HepG2 (cell line): ENCODE measurements around the gene OR2B2. TPM values are rescaled to one million over a fixed set of nuclear protein-coding genes. Genes with fewer than 3 reads are reported as not detected.

Experiments used
- ATAC-seq: fragments of 200-7000 bp; cut with Tn5 transposase; 3 replicates; pipeline ENCODE4 v1.9.1; 2020; ENCODE audit warnings: mild to moderate bottlenecking, moderate library complexity
- BruUV-seq: library from RNA; stranded (reverse); fragments of 400-500 nt; replicated peaks from 2 replicates; lab custom pipeline; 2021; lab: Mats Ljungman, UMichigan
- CTCF ChIA-PET: fragments of 300-600 bp; formaldehyde crosslinking; extraction: SDS; loops from one replicate; lab custom pipeline; 2021; ENCODE audit warnings: low total read pairs, inconsistent platforms, low intra/inter-chr PET ratio; lab: Yijun Ruan, JAX
- POLR2A ChIA-PET: fragments of 350-600 bp; sonication (Branson Sonifier 250); formaldehyde crosslinking; loops from one replicate; lab custom pipeline; 2020; ENCODE audit warnings: antibody characterized with exemption, inconsistent platforms; lab: Yijun Ruan, JAX
- DNase-seq: peaks from one replicate; pipeline ENCODE4 v3.0.0-alpha.2; 2015; ENCODE audit warnings: low spot score
- FAIRE-seq: peaks from 3 replicates; lab custom pipeline; 2011; peaks lifted over from hg19 to GRCh38; lab: Jason Lieb, UNC
- H2AFZ ChIP-seq: one replicate; pipeline ENCODE4 v1.6.1; 2011; ENCODE audit warnings: low read length, inconsistent platforms
- H3K27ac ChIP-seq: fragments of 300-600 bp; 3 replicates; pipeline ENCODE4 v1.8.0; 2011; ENCODE audit warnings: mixed run types, mild to moderate bottlenecking, mixed read lengths, low read length, inconsistent platforms; ENCODE audit not compliant: insufficient read depth; ENCODE audit errors: extremely low read length
- H3K27me3 ChIP-seq, 2 experiments: fragments of 200-600 bp in 1 of 2; 2 replicates in 1 of 2; 3 replicates in 1 of 2; pipeline versions ENCODE4 v1.6.0 to v1.8.0; 2011; ENCODE audit warnings: low read length in 2 of 2, mild to moderate bottlenecking in 2 of 2, moderate library complexity in 2 of 2, inconsistent platforms in 1 of 2; ENCODE audit not compliant: insufficient read depth in 2 of 2, control insufficient read depth in 1 of 2
- H3K36me3 ChIP-seq, 2 experiments: fragments of 200-600 bp in 1 of 2; replicated peaks in 1 of 2; 2 replicates in 1 of 2; 3 replicates in 1 of 2; pipeline versions ENCODE4 v1.5.1 to v1.8.0; 2011; ENCODE audit warnings: low read length in 2 of 2, inconsistent platforms in 1 of 2; ENCODE audit not compliant: insufficient read depth in 2 of 2, control insufficient read depth in 1 of 2
- H3K4me1 ChIP-seq: 2 replicates; pipeline ENCODE4 v1.5.1; 2012; ENCODE audit warnings: low read length, inconsistent platforms; ENCODE audit not compliant: insufficient read depth
- H3K4me2 ChIP-seq: 2 replicates; pipeline ENCODE4 v1.6.0; 2011; ENCODE audit warnings: low read depth, low read length, inconsistent platforms
- H3K4me3 ChIP-seq, 3 experiments: fragments of 200-600 bp in 1 of 3; sonication (generic), shearing (Covaris generic) in 1 of 3; replicated peaks in 1 of 3; 2 replicates each; pipeline ENCODE4 v1.5.1; 2011 to 2016; ENCODE audit warnings: low read length in 3 of 3, inconsistent platforms in 2 of 3, low read depth in 2 of 3, mild to moderate bottlenecking in 2 of 3, control low read depth in 1 of 3, mixed read lengths in 1 of 3; ENCODE audit not compliant: insufficient read depth in 1 of 3
- H3K79me2 ChIP-seq: one replicate; pipeline ENCODE4 v1.6.1; 2011; ENCODE audit warnings: low read length, inconsistent platforms; ENCODE audit not compliant: insufficient read depth
- H3K9ac ChIP-seq: 2 replicates; pipeline ENCODE4 v1.6.0; 2011; ENCODE audit warnings: mild to moderate bottlenecking, low read depth, low read length, inconsistent platforms; ENCODE audit not compliant: insufficient read depth
- H3K9me3 ChIP-seq: 2 replicates; pipeline ENCODE4 v1.5.1; 2012; ENCODE audit warnings: mild to moderate bottlenecking, low read length
- H4K20me1 ChIP-seq: 2 replicates; pipeline ENCODE4 v1.6.0; 2011; ENCODE audit warnings: inconsistent platforms, mild to moderate bottlenecking, low read length, moderate library complexity; ENCODE audit not compliant: insufficient read depth
- HIVEP1 ChIP-seq: sonication (generic); formaldehyde crosslinking; IDR thresholded peaks from 2 replicates; pipeline ENCODE4 v1.4.0; 2020; ENCODE audit warnings: mild to moderate bottlenecking, missing genetic modification reagents
- HNF1A ChIP-seq, 2 experiments: sonication (generic) in 1 of 2; formaldehyde crosslinking in 1 of 2; IDR thresholded peaks; 2 replicates each; pipeline versions ENCODE4 v1.4.0 to v1.6.1; 2016 to 2020; ENCODE audit warnings: borderline replicate concordance in 1 of 2, low read depth in 1 of 2, mild to moderate bottlenecking in 1 of 2, missing genetic modification reagents in 1 of 2
- KLF6 ChIP-seq: IDR thresholded peaks from 2 replicates; pipeline ENCODE4 v1.8.0; 2016; ENCODE audit warnings: missing biosample characterization, missing genetic modification reagents
- POLR2AphosphoS2 ChIP-seq: IDR thresholded peaks from 2 replicates; pipeline ENCODE4 v1.6.1; 2011; ENCODE audit warnings: low read depth, low read length, improper control_type of control experiment
- SAFB2 ChIP-seq: sonication (generic); formaldehyde crosslinking; IDR thresholded peaks from 2 replicates; pipeline ENCODE4 v1.5.1; 2020; ENCODE audit warnings: missing genetic modification reagents, low read depth, mild to moderate bottlenecking, borderline replicate concordance
- ZBTB46 ChIP-seq: sonication (generic); formaldehyde crosslinking; IDR thresholded peaks from 2 replicates; pipeline ENCODE4 v1.4.0; 2020; ENCODE audit warnings: mild to moderate bottlenecking, missing genetic modification reagents, borderline replicate concordance
- ZNF121 ChIP-seq: sonication (generic); formaldehyde crosslinking; IDR thresholded peaks from 2 replicates; pipeline ENCODE4 v1.5.0; 2020; ENCODE audit warnings: mild to moderate bottlenecking, missing genetic modification reagents
- WGBS: methylation state at CpG from one replicate; pipeline ENCODE4 v1.1.6; 2017; ENCODE audit warnings: low lambda C conversion rate; 5-methylcytosine and 5-hydroxymethylcytosine counted together
- in situ Hi-C: cut with HindIII; loops from 2 replicates; pipeline ENCODE4 v1.10.0; 2017; ENCODE audit warnings: low pct_unique_long_range_greater_than_20kb; ENCODE audit not compliant: extremely low pct_ligation_motif_present
- intact Hi-C: fragments of 100-400 bp; cut with micrococcal nuclease; formaldehyde crosslinking; loops from one replicate; pipeline ENCODE4 v1.10.0; 2022; ENCODE audit not compliant: unreplicated experiment
- polyA plus RNA-seq, 8 experiments: library from polyadenylated mRNA; depleted of rRNA in 3 of 8; stranded (reverse) in 7 of 8; unstranded in 1 of 8; fragments of >200 nt; fragmentation: Illumina TruSeq in 4 of 8; extraction: Trizol in 4 of 8; gene quantifications; 2 replicates each; pipeline versions ENCODE4 v1.2.1 to v1.2.3, GENCODE V29; 2011 to 2016; ENCODE audit warnings: low read depth in 4 of 8, missing spikeins in 1 of 8, mixed read lengths in 1 of 8; ENCODE audit not compliant: insufficient read depth in 1 of 8
- total RNA-seq, 5 experiments: library from RNA; depleted of rRNA; stranded (reverse); fragments of >200 nt; fragmentation: Illumina TruSeq; extraction: Trizol; gene quantifications; 2 replicates each; pipeline ENCODE4 v1.2.3, GENCODE V29; 2016; ENCODE audit warnings: low read depth in 1 of 5

OR2B2 gene
- total and polyA plus RNA-seq, 2 of the 13 experiments (the other 11 are each of a cell fraction or from before 2014, with no cell fraction given) = not detected

- ATAC-seq (no peak), FAIRE-seq (no peak), DNase-seq (no peak)
- no peaks in the 10 kb centered on the region for H3K36me3 ChIP-seq
- BruUV-seq = no TSS peak
- H3K9ac ChIP-seq = no peak overlapping the region
- no peak overlapping the region for H3K27ac ChIP-seq
- ChIA-PET CTCF (no interaction called here), POLR2A (interaction anchor here (5.5 kb wide), 1 partner anchor 26 kb away, joined by 74 read pairs; a partner anchor contains a TSS)
- 61% methylated on average over 3 of the region's 3 CpGs for WGBS
- H2AFZ ChIP-seq = no peak overlapping the region
- H3K4me3 ChIP-seq = no peak overlapping the region
- intact Hi-C loops (no loop called here), in situ Hi-C loops (no loop called here)
- no peak overlapping the region for H3K4me2 ChIP-seq
- peaks cover 0 to 31% of the 10 kb centered on the region in 2 experiments; a peak in 3 of 5 replicates for H3K27me3 ChIP-seq
- no peaks in the 10 kb centered on the region for H3K9me3 ChIP-seq
- no peak for TF ChIP-seq HNF1A (IDR thresholded peaks at IDR 0.05; ENCODE audit: low read depth)
- no peak for TF ChIP-seq HNF1A (CRISPR knock-in tag; IDR thresholded peaks at IDR 0.05; ENCODE audit: borderline replicate concordance)
- TF ChIP-seq POLR2AphosphoS2 = no peak
- no peak for TF ChIP-seq ZNF121 (CRISPR knock-in tag)
- no peak for TF ChIP-seq HIVEP1 (CRISPR knock-in tag)
- TF ChIP-seq SAFB2 = no peak
- TF ChIP-seq ZBTB46 (CRISPR knock-in tag) = no peak
- no peak for TF ChIP-seq KLF6 (CRISPR knock-in tag)
- H4K20me1 ChIP-seq = no peaks in the 10 kb centered on the region
- peaks cover 24% of the 10 kb centered on the region for H3K4me1 ChIP-seq
- H3K79me2 ChIP-seq = no peaks in the 10 kb centered on the region
These were observed 43.9 kb downstream of the OR2B2 start for GRCh38 chr6:27868311-27868710.
